HG03457 (cell line): ENCODE results near the gene MKNK1.

Experiments
- ATAC-seq: cut with Tn5 transposase; IDR thresholded peaks from one replicate; pipeline ENCODE4 v1.9.1; 2021; ENCODE audit warnings: moderate number of reproducible peaks; ENCODE audit not compliant: unreplicated experiment

Gene MKNK1

GRCh38 chr1:46568461-46568891 lies 35.6 kb downstream of the MKNK1 start:
- ATAC-seq: no peak

DNA sequence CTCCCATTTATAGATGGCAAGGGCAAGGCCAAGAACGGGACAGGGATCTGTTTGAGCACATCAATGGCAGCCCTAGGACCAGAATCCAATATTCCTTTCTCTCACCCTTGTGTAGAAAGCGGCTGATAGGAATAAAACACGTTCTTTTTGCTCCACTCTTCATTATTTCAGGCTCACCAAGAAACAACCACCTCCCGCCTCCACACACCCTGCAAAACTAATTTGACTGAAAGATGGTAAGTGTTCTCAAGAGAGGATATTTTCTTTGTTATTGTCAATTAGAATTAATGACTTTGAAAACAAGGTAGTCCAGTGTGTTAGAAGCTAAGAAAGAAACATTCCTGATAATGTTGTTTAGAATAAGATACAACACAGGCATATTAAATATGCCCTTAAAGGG lies 40.7 kb downstream of the MKNK1 start:
- ATAC-seq: no peak

DNA sequence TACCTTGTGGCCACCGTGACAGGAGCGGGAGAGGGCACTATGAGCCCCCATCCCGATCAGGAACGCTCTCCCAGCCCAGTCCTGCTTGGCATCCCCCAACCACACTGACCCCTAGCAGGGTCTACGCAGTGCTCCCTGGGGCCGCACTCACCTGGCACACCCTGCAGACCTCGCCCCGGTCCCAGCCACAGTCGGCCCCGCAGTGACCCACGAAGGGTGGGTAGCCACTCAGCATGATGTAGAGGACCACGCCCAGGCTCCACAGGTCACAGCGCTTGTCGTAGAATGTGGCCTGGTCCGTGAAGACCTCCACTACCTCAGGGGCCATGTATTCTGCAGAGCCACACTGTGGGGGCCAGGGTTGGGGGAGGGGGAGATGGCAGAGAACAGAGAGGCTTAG lies 41.6 kb downstream of the MKNK1 start:
- ATAC-seq: no peak

DNA sequence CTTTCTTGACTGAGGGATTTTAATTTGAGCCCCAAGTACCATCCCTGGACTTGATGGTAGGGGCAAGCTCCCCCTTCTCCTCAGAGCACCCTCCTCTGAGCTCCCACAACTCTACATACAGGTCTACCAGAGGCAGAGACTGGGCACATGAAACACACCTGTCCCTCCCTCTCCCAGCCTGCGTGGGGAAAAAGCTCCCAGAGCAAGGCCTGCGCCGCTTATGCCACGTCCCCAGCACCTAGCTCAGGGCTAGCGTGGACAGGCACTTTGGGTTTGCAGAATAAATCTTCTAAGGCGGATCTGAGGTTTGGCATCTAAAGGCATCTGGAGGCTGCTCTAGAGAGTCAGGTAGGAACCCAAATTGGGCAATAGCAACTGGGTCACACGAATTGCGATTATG lies 45.1 kb downstream of the MKNK1 start:
- ATAC-seq: no peak

DNA sequence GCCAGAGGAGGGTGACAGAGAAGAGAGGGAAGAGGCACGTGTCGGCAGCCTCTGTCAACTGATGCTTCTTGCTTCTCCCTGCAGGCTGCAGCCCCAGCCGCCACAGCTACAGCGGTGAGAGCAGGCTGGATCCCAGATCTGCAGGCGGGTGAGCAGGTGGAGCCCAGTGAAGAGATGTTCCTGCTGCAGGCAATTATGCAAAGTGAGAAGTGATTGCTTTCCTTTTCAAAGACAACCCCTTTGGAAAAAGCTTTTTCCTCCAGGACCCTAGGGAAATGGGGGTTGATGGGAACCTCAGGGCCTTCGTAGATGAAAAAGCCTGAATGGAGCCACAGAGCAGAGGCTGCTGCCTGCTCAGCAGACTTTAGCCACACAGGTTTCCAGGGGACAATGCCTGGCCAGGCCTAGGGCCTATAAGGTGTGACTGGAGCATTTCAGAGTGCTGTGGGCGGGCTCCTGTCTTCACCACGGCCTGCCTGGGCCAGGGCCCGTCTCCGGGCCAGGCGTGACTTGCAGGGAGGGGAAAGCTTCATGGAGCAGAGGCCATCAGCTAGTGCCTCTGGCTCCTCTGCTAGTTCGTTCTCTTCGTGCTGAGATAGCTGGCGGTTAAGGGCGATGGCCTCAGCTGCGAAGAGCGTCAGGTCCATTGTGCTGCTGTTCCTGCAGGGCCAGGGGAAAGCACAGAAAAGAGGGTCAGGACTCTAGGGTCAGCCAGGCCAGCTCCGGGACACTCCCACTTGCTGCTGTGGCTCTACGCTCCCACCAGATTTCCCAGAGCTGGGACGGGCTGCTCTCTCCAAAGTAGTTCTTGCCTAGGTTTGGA lies 45.7 kb downstream of the MKNK1 start:
- ATAC-seq: no peak

GRCh38 chr1:46557403-46557802 lies 46.7 kb downstream of the MKNK1 start:
- no peak for ATAC-seq

DNA sequence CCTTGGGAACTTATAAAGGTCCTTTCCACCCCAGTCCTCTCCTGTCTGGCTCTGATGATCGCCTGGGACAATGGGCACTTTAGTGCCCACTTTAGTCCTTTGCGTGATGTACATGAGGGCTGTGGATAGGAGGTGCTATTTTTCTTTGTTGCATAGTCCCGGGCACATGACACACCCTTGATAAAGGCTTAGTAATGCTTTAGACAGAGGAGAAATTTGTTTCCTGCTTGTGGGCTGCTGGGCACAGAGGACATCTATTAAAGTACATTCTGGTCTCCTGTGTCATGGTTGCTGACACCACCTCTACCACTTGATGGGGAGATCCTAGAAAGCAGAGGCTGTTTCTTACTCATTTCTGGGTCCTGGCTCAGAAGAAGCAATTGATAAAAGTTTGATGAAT lies 47.2 kb downstream of the MKNK1 start:
- no peak for ATAC-seq

DNA sequence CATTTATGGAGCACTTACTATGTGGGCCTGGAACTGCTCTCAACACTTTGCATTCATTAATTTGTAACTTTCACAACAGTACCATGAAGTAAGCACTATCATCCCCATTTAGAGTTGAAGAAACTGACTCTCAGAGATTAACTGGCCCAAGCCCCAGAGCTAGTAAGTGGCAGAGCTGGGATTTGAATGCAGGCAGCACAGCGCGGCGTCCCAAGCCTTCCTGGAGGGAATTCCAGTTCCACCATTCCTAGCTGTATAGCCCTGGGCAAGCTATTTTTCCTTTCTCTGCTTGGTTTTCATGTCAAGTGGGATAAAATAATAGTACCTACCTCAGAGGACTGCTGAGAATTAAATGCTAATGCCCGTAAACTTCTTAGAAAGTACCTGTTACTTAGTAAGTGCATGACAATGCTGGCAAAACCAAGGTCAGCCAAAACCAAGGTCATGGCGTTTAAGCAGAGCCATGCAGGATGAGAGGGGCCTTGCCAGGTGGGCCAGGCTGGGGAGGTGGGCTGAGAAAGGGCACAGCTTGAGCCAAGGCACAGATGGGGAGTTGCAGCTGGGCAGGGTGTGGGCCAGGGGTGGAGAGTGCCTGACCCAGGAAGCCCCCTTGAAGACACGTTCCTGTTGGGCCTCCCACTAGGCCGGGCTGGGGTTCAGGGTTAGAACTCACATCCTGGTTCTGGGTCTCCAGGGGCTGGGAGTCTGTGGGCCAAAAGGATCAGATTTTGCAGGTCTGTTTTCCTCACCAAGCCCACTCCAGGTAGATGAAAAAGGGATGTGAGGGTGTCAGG lies 48.0 kb downstream of the MKNK1 start:
- no peak for ATAC-seq

- ATAC-seq: no peak
Measured at GRCh38 chr1:46554597-46555381, 49.3 kb downstream of the MKNK1 start.

DNA sequence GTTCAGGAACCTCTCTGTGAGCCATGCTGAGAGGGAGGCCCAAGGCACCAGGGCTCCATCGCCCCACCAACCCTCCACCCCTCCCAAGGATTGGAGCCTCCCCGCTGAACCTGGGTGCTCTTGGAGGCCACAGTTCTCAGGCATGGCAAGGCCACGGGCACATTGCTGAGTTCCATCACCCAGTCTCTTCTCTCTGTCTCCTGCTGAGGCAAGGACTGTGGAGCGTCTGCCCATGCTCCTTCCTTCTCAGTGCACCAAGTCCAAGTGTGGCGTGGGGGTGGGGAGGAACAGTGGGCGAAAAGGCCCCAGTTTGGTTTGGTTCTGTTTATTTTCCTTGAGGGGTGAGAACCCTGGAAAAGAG lies 49.9 kb downstream of the MKNK1 start:
- no peak for ATAC-seq

GRCh38 chr1:46553506-46553905 lies 50.6 kb downstream of the MKNK1 start:
- ATAC-seq: no peak

DNA sequence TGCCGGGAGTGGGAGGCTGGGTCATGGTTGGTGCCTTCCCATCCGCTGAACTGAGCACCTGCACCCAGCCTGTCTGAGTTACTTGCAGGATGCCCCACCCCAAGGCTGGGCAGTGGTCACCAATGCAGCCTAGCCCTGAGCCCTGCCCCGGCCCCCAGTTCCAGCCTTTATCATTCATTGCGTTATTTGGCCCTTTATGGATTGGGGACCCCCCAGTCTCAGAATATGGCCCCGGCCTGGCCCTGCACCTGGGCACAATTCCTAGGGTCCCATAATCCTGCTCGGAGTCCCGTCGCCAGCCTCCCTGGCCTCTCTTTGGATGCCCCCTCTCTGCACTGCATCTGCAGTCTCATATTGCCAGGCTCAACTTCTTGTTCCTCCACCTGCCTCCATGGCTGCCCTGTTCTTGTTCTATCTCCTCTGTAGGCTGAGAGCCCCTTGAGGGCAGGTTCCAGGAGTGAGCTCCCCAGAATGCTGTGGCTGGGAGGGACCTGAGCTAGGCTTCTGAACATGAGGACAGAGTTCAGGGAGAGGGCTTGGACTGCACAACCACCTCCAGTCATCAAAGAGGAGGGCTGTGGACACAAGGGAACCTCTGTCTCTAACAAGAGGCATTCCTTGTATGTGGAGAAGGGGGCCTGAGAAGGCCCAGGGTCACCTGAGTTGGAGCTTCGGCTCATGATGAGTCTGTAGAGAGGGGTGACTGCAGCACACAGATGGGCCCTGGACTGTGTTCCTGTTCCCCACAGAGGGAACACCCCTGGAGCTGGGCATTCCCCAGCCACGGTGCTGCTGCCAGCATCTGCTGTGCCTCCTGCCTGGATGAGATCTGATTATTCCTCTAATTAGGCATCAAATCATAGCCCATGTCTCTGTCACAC lies 51.5 kb downstream of the MKNK1 start:
- no peak for ATAC-seq

GRCh38 chr1:46551597-46552095 lies 52.4 kb downstream of the MKNK1 start, which contains the start of gene KNCN:
Gene KNCN, minus strand, starts transcription at chr1:46551647. Its CDS starts 432 bp downstream, at chr1:46551215.
- no peak for ATAC-seq

GRCh38 chr1:46550751-46551231 lies 53.3 kb downstream of the MKNK1 start:
- no peak for ATAC-seq

DNA sequence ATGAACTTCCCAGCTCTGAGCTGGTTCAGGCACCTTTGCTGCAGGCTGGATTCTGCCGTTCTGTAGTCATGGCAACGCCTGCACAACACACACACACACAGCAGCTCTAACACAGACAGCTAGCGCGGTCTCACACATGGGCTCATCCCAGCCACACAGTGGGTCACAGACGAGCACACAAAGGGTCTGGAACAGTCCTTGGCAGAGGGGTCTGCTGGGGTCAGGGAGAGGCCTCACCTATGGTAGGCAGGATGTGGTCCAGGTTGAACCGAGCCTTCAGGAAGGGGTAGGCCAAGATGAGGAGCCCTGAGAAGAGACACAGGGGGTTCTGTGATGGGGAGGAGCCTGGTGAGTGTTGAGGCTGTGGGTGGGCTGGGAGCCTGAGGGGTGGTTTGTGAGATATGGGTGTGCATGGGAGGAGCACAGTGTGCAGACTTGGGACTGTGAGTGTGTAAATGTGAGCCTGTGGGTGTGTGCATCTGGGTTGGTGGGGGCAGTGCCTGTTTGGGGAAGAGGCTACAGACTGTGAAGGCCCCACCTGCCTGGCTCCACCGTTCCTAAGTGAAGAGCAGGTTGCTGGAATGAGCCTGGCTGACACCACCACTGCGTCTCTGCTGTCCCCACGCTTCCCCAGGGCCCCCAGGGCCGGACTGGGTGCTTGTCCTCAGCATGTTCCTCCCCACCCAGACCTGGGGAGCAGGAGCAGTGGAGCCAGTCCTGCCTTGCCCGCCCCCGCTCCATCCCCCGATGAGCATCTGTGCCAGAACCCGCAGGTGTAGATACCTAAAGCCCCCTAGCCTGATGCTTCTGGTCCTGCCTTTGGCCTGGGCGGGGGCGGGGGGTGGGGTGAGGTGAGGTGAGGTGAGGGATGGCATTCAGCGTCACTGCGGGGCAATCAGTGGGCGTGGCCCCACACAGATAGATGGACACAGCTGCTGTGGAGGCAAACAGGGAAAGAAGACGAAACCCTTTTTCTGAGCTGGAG lies 54.1 kb downstream of the MKNK1 start:
- no peak for ATAC-seq

- ATAC-seq: no peak
Measured at GRCh38 chr1:46547481-46548383, 56.3 kb downstream of the MKNK1 start.

GRCh38 chr1:46546210-46546609 lies 57.9 kb downstream of the MKNK1 start:
- no peak for ATAC-seq

- no peak for ATAC-seq
Measured at GRCh38 chr1:46545784-46546183, 58.3 kb downstream of the MKNK1 start.
